ENCODE data around the gene WDR33.

DNA sequence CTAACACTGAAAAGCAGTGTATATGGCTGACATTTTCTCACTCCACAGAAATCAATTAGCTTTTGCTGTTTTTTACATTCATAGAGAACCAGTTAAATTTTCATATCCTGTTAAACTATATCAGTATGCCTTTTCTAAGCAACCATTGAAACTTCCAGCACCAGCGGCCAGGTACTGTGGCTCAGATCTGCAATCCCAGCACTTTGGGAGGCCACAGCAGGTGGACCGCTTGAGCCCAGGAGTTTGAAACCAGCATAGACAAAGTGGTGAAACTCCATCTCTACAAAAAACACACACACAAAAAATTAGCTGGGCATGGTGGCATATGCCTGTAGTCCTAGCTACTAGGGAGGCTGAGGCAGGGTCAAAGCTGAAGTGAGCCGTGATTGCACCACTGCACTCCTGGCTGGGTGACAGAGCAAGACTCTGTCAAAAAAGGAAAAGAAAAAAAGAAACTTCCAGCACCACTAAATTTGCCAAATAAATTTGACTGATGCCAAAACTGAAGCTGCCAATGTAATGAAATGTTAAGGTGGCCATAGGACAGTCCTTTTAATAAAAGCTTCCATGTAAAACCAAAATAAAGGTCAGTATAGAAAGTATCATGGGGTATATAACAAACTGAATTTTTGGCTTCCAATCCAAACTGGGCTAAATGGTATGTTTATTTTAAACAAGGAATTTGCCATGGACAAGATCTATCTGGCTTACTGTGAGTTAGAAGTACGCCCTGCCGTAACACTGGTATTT is 106.2 kb downstream of the WDR33 start:
- TF ChIP-seq POLR2AphosphoS5 (IDR thresholded peaks at IDR 0.05) (no peak), CTCF (IDR thresholded peaks at IDR 0.05) (no peak), POLR2A (IDR thresholded peaks at IDR 0.05) (no peak), EP300 (IDR thresholded peaks at IDR 0.05; ENCODE audit: low read depth) (no peak)
